Endodermal cell (in vitro differentiated cells): ENCODE data around the gene PAH. TPM values are rescaled to one million over a fixed set of nuclear protein-coding genes. Genes with fewer than 3 reads are reported as not detected.
A peak's percentile ranks its signal among the peaks of the same experiment; 100 is the strongest.

Source experiments
- DNase-seq: peaks from one replicate; pipeline ENCODE4 v3.0.0-alpha.2; 2017
- H3K27ac ChIP-seq: 2 replicates; pipeline ENCODE4 v1.5.1; 2013; ENCODE audit warnings: mild to moderate bottlenecking, low read depth, low read length, moderate library complexity
- H3K27me3 ChIP-seq: 2 replicates; pipeline ENCODE4 v1.6.1; 2013; ENCODE audit warnings: mild to moderate bottlenecking, low read length, moderate library complexity; ENCODE audit not compliant: insufficient read depth, control insufficient read depth, poor library complexity, severe bottlenecking
- H3K36me3 ChIP-seq: 2 replicates; pipeline ENCODE4 v1.7.0; 2013; ENCODE audit warnings: mild to moderate bottlenecking, low read length, moderate library complexity; ENCODE audit not compliant: control insufficient read depth, insufficient read depth
- H3K4me1 ChIP-seq: one replicate; pipeline ENCODE4 v1.7.0; 2013; ENCODE audit warnings: low read length; ENCODE audit not compliant: control insufficient read depth, insufficient read depth
- H3K4me3 ChIP-seq: 2 replicates; pipeline ENCODE4 v1.5.1; 2013; ENCODE audit warnings: mild to moderate bottlenecking, low read length, moderate library complexity
- H3K9ac ChIP-seq: 2 replicates; pipeline ENCODE4 v1.6.1; 2013; ENCODE audit warnings: mild to moderate bottlenecking, low read length, moderate library complexity; ENCODE audit not compliant: poor library complexity, severe bottlenecking; ENCODE audit errors: extremely low read depth
- H3K9me3 ChIP-seq: 2 replicates; pipeline ENCODE4 v1.6.1; 2013; ENCODE audit warnings: mild to moderate bottlenecking, low read length, moderate library complexity; ENCODE audit not compliant: control insufficient read depth
- H3K27ac Mint-ChIP-seq: 2 replicates; pipeline ENCODE4 v1.8.0; 2020; ENCODE audit warnings: mixed read lengths
- H3K27me3 Mint-ChIP-seq: 2 replicates; pipeline ENCODE4 v1.8.0; 2021; ENCODE audit warnings: mild to moderate bottlenecking, mixed read lengths; ENCODE audit not compliant: insufficient read depth
- H3K36me3 Mint-ChIP-seq: 2 replicates; pipeline ENCODE4 v1.8.0; 2020; ENCODE audit warnings: low read depth, mixed read lengths
- H3K4me1 Mint-ChIP-seq: 2 replicates; pipeline ENCODE4 v1.8.0; 2020; ENCODE audit warnings: mixed read lengths
- H3K4me3 Mint-ChIP-seq: 2 replicates; pipeline ENCODE4 v1.8.0; 2020; ENCODE audit warnings: mild to moderate bottlenecking, moderate library complexity, mixed read lengths
- H3K9me3 Mint-ChIP-seq: 2 replicates; pipeline ENCODE4 v1.8.0; 2020; ENCODE audit warnings: mild to moderate bottlenecking, mixed read lengths
- WGBS, 2 experiments: methylation state at CpG; one replicate each; pipeline versions ENCODE4 v1.1.5 to v1.1.7; 2013; ENCODE audit warnings: missing lambda C conversion rate in 2 of 2, mixed read lengths in 1 of 2; ENCODE audit not compliant: insufficient coverage in 1 of 2, insufficient read length in 1 of 2; 5-methylcytosine and 5-hydroxymethylcytosine counted together
- total RNA-seq, 2 donors: library from RNA; stranded (reverse); fragmentation: NEBNext Ultra II Directional in 1 of 2; extraction: Animal tissue kit (Norgen Biotek cat#: 25700) in 1 of 2; gene quantifications; 2 replicates in 1 of 2; 3 replicates in 1 of 2; pipeline ENCODE4 v1.2.1, GENCODE V29; 2021
- TF ChIP-seq, protein P1 (sequence below): fragments of 200-600 bp; sonication (generic); conservative IDR thresholded peaks from 2 replicates; pipeline ENCODE4 v1.5.0; 2021; ENCODE audit warnings: antibody characterized with exemption, mild to moderate bottlenecking

PAH gene
- total RNA-seq, 2 donors from 2014 or later, result 1.5 to 1.9 TPM

DNA sequence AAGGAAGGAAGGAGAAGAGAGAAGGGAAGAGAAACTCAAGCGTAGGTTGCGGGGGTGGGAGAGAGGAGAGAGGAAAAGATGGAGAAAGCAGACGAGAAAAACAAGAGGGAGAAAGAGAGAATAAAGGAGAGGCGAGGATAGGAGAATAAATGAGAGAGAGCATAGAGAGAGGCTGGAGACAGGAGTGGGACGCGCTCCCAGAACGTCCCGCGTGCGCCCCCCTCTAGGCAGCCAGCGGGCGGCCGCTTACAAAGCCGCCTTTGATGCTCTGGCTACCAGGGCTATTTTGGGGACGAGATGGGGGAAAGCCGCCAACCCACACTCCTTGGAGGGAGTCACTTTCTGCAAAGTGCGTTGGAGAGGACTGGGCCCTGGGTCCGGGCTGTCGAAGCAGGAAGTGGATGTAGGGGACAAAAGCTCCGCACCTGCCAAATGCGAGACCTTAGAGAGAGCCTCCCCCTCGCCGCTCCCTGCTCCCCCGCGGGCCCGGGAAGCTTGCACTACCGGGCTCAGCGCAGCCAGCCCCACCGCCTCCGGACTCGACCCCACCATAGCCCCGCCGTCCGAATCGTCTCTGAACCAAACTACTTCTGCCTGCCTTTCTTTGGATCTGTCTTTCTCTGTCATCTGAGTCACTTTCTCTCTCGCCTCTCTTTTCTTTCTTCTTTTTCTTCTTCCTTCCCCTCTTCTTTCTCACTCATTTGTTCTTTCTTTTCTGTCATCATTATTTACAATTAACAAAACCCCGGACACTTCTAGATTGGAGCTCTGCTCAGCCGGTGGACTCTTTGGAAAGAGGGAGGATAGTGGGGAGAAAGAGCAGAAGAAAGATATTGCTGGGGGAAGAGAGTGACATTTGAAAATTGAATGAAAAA, 48.5 kb upstream of the PAH start:
- Mint-ChIP-seq H3K36me3 (peaks cover 3% of the 10 kb centered on the region), H3K27ac (no peak overlapping the region), H3K9me3 (peaks cover 18% of the 10 kb centered on the region), H3K4me3 (peak overlapping the region; percentile 32), H3K4me1 (peaks cover 24% of the 10 kb centered on the region), H3K27me3 (peaks cover 95% of the 10 kb centered on the region)
- TF ChIP-seq, protein P1, sequence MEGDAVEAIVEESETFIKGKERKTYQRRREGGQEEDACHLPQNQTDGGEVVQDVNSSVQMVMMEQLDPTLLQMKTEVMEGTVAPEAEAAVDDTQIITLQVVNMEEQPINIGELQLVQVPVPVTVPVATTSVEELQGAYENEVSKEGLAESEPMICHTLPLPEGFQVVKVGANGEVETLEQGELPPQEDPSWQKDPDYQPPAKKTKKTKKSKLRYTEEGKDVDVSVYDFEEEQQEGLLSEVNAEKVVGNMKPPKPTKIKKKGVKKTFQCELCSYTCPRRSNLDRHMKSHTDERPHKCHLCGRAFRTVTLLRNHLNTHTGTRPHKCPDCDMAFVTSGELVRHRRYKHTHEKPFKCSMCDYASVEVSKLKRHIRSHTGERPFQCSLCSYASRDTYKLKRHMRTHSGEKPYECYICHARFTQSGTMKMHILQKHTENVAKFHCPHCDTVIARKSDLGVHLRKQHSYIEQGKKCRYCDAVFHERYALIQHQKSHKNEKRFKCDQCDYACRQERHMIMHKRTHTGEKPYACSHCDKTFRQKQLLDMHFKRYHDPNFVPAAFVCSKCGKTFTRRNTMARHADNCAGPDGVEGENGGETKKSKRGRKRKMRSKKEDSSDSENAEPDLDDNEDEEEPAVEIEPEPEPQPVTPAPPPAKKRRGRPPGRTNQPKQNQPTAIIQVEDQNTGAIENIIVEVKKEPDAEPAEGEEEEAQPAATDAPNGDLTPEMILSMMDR, result no peak
- no peak overlapping the region for H3K9ac ChIP-seq
- no peaks in the 10 kb centered on the region for H3K36me3 ChIP-seq
- DNase-seq, result peak; percentile 80
- 3 to 4% methylated on average over 12 to 38 of the region's 38 CpGs for WGBS, 2 experiments
- peaks cover 18% of the 10 kb centered on the region for H3K9me3 ChIP-seq
- peak overlapping the region; percentile 61 for H3K4me3 ChIP-seq
- H3K27me3 ChIP-seq, result peaks cover 100% of the 10 kb centered on the region
- H3K4me1 ChIP-seq, result peaks cover 4% of the 10 kb centered on the region
- no peak overlapping the region for H3K27ac ChIP-seq

DNA sequence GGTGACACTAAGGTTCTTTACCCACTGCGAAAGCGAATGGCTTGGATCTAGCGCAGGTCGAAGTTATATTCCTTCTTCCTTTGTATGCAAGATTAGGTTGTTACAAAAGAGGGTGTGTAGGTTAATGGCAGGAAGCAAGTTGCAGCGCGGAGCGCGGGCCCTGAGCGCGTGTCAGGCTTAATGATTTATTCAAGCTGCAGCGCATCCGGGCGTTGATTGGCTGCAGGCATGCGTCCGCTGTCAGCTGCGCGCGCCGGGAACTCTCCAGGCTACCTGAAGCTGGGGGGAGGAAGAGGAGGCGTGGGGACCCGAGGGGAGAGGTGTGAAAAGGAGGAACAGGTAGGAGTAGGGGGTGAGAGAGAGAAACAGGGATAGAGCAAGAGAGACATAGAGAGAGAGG, 47.8 kb upstream of the PAH start:
- 2 to 4% methylated on average over 7 to 21 of the region's 21 CpGs for WGBS, 2 experiments
- TF ChIP-seq, protein P1, result no peak
- H3K27ac Mint-ChIP-seq, result no peak overlapping the region
- Histone ChIP-seq H3K4me1 (peaks cover 4% of the 10 kb centered on the region), H3K27ac (no peak overlapping the region), H3K36me3 (no peaks in the 10 kb centered on the region), H3K9me3 (peaks cover 18% of the 10 kb centered on the region), H3K4me3 (peak overlapping the region; percentile 61), H3K27me3 (peaks cover 100% of the 10 kb centered on the region), H3K9ac (no peak overlapping the region)
- peaks cover 97% of the 10 kb centered on the region for H3K27me3 Mint-ChIP-seq
- DNase-seq, result peak; percentile 89
- H3K36me3 Mint-ChIP-seq, result peaks cover 3% of the 10 kb centered on the region
- peaks cover 24% of the 10 kb centered on the region for H3K4me1 Mint-ChIP-seq
- peaks cover 18% of the 10 kb centered on the region for H3K9me3 Mint-ChIP-seq
- H3K4me3 Mint-ChIP-seq, result peak overlapping the region; percentile 32

DNA sequence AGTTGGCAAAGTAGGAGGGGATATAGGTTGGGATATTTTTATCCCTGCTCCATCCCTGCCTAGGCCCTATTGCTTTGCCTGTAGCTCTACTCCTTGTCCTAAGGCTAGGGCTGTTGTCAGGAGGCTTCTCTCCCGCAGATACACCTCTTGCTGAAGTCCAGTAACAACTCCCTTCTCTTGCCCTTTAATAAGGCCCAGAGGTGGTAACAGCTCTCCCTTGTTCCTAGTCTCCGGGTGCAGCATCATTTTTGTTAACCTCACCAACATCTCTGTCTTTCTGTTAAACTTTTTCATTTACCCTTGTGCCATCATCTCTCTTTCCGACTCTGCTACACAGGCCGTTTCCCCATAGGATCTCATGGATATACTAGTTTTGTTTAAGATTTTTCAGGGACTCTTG, 46.8 kb upstream of the PAH start:
- peaks cover 4% of the 10 kb centered on the region for H3K4me1 ChIP-seq
- Mint-ChIP-seq H3K4me1 (peaks cover 26% of the 10 kb centered on the region), H3K27me3 (peaks cover 100% of the 10 kb centered on the region), H3K4me3 (no peak overlapping the region), H3K27ac (no peak overlapping the region), H3K9me3 (peaks cover 18% of the 10 kb centered on the region), H3K36me3 (peaks cover 3% of the 10 kb centered on the region)
- no peaks in the 10 kb centered on the region for H3K36me3 ChIP-seq
- 69 to 80% methylated on average over 3 to 4 of the region's 4 CpGs for WGBS, 2 experiments
- DNase-seq, result no peak
- H3K27ac ChIP-seq, result no peak overlapping the region
- peak overlapping the region; percentile 61 for H3K4me3 ChIP-seq
- H3K27me3 ChIP-seq, result peaks cover 100% of the 10 kb centered on the region
- peaks cover 18% of the 10 kb centered on the region for H3K9me3 ChIP-seq
- TF ChIP-seq, protein P1, result no peak
- no peak overlapping the region for H3K9ac ChIP-seq
